ENCODE measurements around the gene NFASC. TPM values are rescaled to one million over a fixed set of nuclear protein-coding genes. Genes with fewer than 3 reads are reported as not detected.
A peak's percentile ranks its signal among the peaks of the same experiment; 100 is the strongest.

NFASC gene
- total and polyA plus RNA-seq, 7 experiments from 2014 or later, result 0.31 TPM; not detected in 6

GRCh38 chr1:204943495-204943894 is 72.8 kb downstream of the NFASC start:
- intact Hi-C loops (cut with micrococcal nuclease), result loop anchor here in 1 of 2 donors (5.0 kb wide), 1 partner anchor 376 kb away; no protein-coding TSS in a partner anchor
- Histone ChIP-seq H3K9me3 (ENCODE audit: control insufficient read depth in 2 of 3, low read length in 3 of 3) (no peaks in the 10 kb centered on the region), H3K36me3 (ENCODE audit: control insufficient read depth in 2 of 3, insufficient read depth in 3 of 3, low read length in 3 of 3) (no peaks in the 10 kb centered on the region), H3K27me3 (ENCODE audit: control insufficient read depth in 2 of 2, insufficient read depth in 2 of 2, low read length in 2 of 2) (peaks cover 0 to 3% of the 10 kb centered on the region in 2 donors), H3K4me3 (ENCODE audit: low read length) (no peak overlapping the region), H3K27ac (ENCODE audit: low read depth, low read length) (no peak overlapping the region), H3K4me1 (ENCODE audit: control insufficient read depth in 2 of 2, insufficient read depth in 2 of 2, low read length in 2 of 2) (no peaks in the 10 kb centered on the region)
- DNase-seq, result no peak
- no peak overlapping the region for H3K4me3 Mint-ChIP-seq
- H3K27ac Mint-ChIP-seq, result no peak overlapping the region
- H3K27me3 Mint-ChIP-seq, result peaks cover 0 to 25% (median 6%) of the 10 kb centered on the region in 5 donors
- CTCF ChIA-PET, result no interaction called here
- POLR2A ChIA-PET, result no interaction called here
- no peaks in the 10 kb centered on the region for H3K36me3 Mint-ChIP-seq
- ATAC-seq, result no peak
- peaks cover 0 to 6% (median 0%) of the 10 kb centered on the region in 7 donors for H3K4me1 Mint-ChIP-seq
- H3K9me3 Mint-ChIP-seq, result no peaks in the 10 kb centered on the region

DNA sequence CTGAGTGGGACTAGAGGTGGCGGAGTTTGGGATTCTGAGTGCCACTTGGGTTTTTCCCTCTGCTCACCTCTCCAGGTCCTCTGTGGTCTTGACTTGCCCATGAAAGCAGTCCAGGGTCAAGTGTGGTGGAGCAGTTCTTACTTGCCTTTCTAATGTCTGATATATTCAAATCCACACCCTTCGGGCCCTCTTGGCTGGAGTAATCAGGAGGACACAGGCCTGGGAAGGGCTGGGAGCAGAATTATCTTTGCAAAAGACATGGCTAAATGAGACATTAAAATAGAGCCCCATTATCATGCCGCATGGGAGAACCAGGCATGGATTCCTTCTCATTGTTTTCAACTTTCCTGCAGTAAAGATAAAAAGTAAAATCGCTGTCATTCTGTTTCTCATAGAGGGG is 74.0 kb downstream of the NFASC start:
- no peak for ATAC-seq
- intact Hi-C loops (cut with micrococcal nuclease), result loop anchor here in 1 of 2 donors (5.0 kb wide), 1 partner anchor 377 kb away; no protein-coding TSS in a partner anchor
- no peak overlapping the region for H3K4me3 ChIP-seq (ENCODE audit: low read length)

DNA sequence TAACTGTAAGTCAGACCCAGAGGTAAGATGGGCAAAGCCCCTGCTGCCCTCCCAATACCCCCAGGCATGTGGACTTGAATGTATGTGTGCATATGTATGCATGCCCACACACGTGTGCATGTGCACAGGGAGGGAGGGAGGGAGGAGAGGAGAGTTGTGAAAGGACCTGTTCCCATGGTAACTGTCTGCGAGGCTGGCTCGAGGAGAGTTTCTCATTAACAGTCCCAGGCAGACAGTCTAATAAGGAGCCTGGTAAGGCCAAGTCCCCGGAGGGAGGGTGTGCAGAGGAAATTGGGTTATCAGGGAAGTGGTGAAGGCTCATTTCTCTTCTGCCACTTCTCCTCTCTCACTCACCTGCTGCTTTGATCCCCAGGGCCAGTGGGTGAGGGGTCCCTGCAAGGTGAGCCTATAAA is 74.9 kb downstream of the NFASC start:
- Histone ChIP-seq H3K27ac (ENCODE audit: low read depth, low read length) (no peak overlapping the region), H3K9me3 (ENCODE audit: control insufficient read depth in 2 of 3, low read length in 3 of 3) (no peaks in the 10 kb centered on the region), H3K4me3 (ENCODE audit: low read length) (no peak overlapping the region), H3K27me3 (ENCODE audit: control insufficient read depth in 2 of 2, insufficient read depth in 2 of 2, low read length in 2 of 2) (peaks cover 0 to 3% of the 10 kb centered on the region in 2 donors), H3K36me3 (ENCODE audit: control insufficient read depth in 2 of 3, insufficient read depth in 3 of 3, low read length in 3 of 3) (no peaks in the 10 kb centered on the region), H3K4me1 (ENCODE audit: control insufficient read depth in 2 of 2, insufficient read depth in 2 of 2, low read length in 2 of 2) (no peaks in the 10 kb centered on the region)
- intact Hi-C loops (cut with micrococcal nuclease), result no loop called here
- POLR2A ChIA-PET, result no interaction called here
- no peaks in the 10 kb centered on the region for H3K36me3 Mint-ChIP-seq
- ATAC-seq, result no peak
- H3K4me3 Mint-ChIP-seq, result peak overlapping the region in 1 of 10 donors; percentile 45
- no peak overlapping the region for H3K27ac Mint-ChIP-seq
- H3K4me1 Mint-ChIP-seq, result peaks cover 0 to 6% (median 0%) of the 10 kb centered on the region in 7 donors
- peaks cover 0 to 2% (median 0%) of the 10 kb centered on the region in 11 donors for H3K9me3 Mint-ChIP-seq
- H3K27me3 Mint-ChIP-seq, result peaks cover 0 to 13% (median 6%) of the 10 kb centered on the region in 5 donors
- CTCF ChIA-PET, result no interaction called here
- DNase-seq, result no peak

More for the DNA sequence above, 74.0 kb downstream of the NFASC start:
- H3K27ac Mint-ChIP-seq, result no peak overlapping the region
- no peaks in the 10 kb centered on the region for H3K36me3 ChIP-seq (ENCODE audit: control insufficient read depth in 2 of 3, insufficient read depth in 3 of 3, low read length in 3 of 3)
- H3K27me3 ChIP-seq (ENCODE audit: control insufficient read depth in 2 of 2, insufficient read depth in 2 of 2, low read length in 2 of 2), result peaks cover 0 to 3% of the 10 kb centered on the region in 2 donors
- peaks cover 0 to 6% (median 0%) of the 10 kb centered on the region in 7 donors for H3K4me1 Mint-ChIP-seq
- no peaks in the 10 kb centered on the region for H3K9me3 ChIP-seq (ENCODE audit: control insufficient read depth in 2 of 3, low read length in 3 of 3)
- CTCF ChIA-PET, result no interaction called here
- H3K9me3 Mint-ChIP-seq, result peaks cover 0 to 2% (median 0%) of the 10 kb centered on the region in 11 donors
- POLR2A ChIA-PET, result no interaction called here
- no peak overlapping the region for H3K27ac ChIP-seq (ENCODE audit: low read depth, low read length)
- no peaks in the 10 kb centered on the region for H3K4me1 ChIP-seq (ENCODE audit: control insufficient read depth in 2 of 2, insufficient read depth in 2 of 2, low read length in 2 of 2)
- no peak for DNase-seq
- no peak overlapping the region for H3K4me3 Mint-ChIP-seq
- H3K36me3 Mint-ChIP-seq, result no peaks in the 10 kb centered on the region
- peaks cover 0 to 17% (median 6%) of the 10 kb centered on the region in 5 donors for H3K27me3 Mint-ChIP-seq

- Mint-ChIP-seq H3K4me3 (no peak overlapping the region), H3K4me1 (peaks cover 0 to 6% (median 0%) of the 10 kb centered on the region in 7 donors), H3K9me3 (peaks cover 0 to 2% (median 0%) of the 10 kb centered on the region in 11 donors), H3K27ac (no peak overlapping the region), H3K36me3 (no peaks in the 10 kb centered on the region), H3K27me3 (peaks cover 0 to 13% (median 9%) of the 10 kb centered on the region in 5 donors)
- Histone ChIP-seq H3K27ac (ENCODE audit: low read depth, low read length) (no peak overlapping the region), H3K27me3 (ENCODE audit: control insufficient read depth in 2 of 2, insufficient read depth in 2 of 2, low read length in 2 of 2) (peaks cover 0 to 3% of the 10 kb centered on the region in 2 donors), H3K36me3 (ENCODE audit: control insufficient read depth in 2 of 3, insufficient read depth in 3 of 3, low read length in 3 of 3) (no peaks in the 10 kb centered on the region), H3K4me3 (ENCODE audit: low read length) (no peak overlapping the region), H3K9me3 (ENCODE audit: control insufficient read depth in 2 of 3, low read length in 3 of 3) (no peaks in the 10 kb centered on the region), H3K4me1 (ENCODE audit: control insufficient read depth in 2 of 2, insufficient read depth in 2 of 2, low read length in 2 of 2) (no peaks in the 10 kb centered on the region)
- intact Hi-C loops (cut with micrococcal nuclease), result no loop called here
- DNase-seq, result no peak
- ChIA-PET POLR2A (no interaction called here), CTCF (no interaction called here)
- no peak for ATAC-seq
Observed at GRCh38 chr1:204946640-204947039, 76.0 kb downstream of the NFASC start.

GRCh38 chr1:204947338-204947737 is 76.7 kb downstream of the NFASC start:
- intact Hi-C loops (cut with micrococcal nuclease), result no loop called here
- H3K4me1 ChIP-seq (ENCODE audit: control insufficient read depth in 2 of 2, insufficient read depth in 2 of 2, low read length in 2 of 2), result no peaks in the 10 kb centered on the region
- ChIA-PET POLR2A (no interaction called here), CTCF (no interaction called here)
- no peak for DNase-seq
- no peak overlapping the region for H3K27ac ChIP-seq (ENCODE audit: low read depth, low read length)
- no peaks in the 10 kb centered on the region for H3K36me3 ChIP-seq (ENCODE audit: control insufficient read depth in 2 of 3, insufficient read depth in 3 of 3, low read length in 3 of 3)
- H3K27me3 Mint-ChIP-seq, result peaks cover 0 to 13% (median 11%) of the 10 kb centered on the region in 5 donors
- H3K4me1 Mint-ChIP-seq, result peaks cover 0 to 6% (median 0%) of the 10 kb centered on the region in 7 donors
- H3K27me3 ChIP-seq (ENCODE audit: control insufficient read depth in 2 of 2, insufficient read depth in 2 of 2, low read length in 2 of 2), result peaks cover 0 to 3% of the 10 kb centered on the region in 2 donors
- peaks cover 0 to 2% (median 0%) of the 10 kb centered on the region in 11 donors for H3K9me3 Mint-ChIP-seq
- H3K9me3 ChIP-seq (ENCODE audit: control insufficient read depth in 2 of 3, low read length in 3 of 3), result no peaks in the 10 kb centered on the region
- ATAC-seq, result no peak
- no peak overlapping the region for H3K4me3 ChIP-seq (ENCODE audit: low read length)
- H3K36me3 Mint-ChIP-seq, result no peaks in the 10 kb centered on the region
- H3K4me3 Mint-ChIP-seq, result peak overlapping the region in 1 of 10 donors; percentile 24
- H3K27ac Mint-ChIP-seq, result no peak overlapping the region

- no peak overlapping the region for H3K27ac ChIP-seq (ENCODE audit: low read depth, low read length)
- no peaks in the 10 kb centered on the region for H3K36me3 ChIP-seq (ENCODE audit: control insufficient read depth in 2 of 3, insufficient read depth in 3 of 3, low read length in 3 of 3)
- ATAC-seq (no peak), DNase-seq (no peak)
- Mint-ChIP-seq H3K4me3 (peak overlapping the region in 1 of 10 donors; percentile 24), H3K36me3 (no peaks in the 10 kb centered on the region), H3K4me1 (peaks cover 0 to 6% (median 0%) of the 10 kb centered on the region in 7 donors), H3K27me3 (peaks cover 0 to 13% (median 12%) of the 10 kb centered on the region in 5 donors), H3K27ac (no peak overlapping the region), H3K9me3 (peaks cover 0 to 2% (median 0%) of the 10 kb centered on the region in 11 donors)
- no peak overlapping the region for H3K4me3 ChIP-seq (ENCODE audit: low read length)
- ChIA-PET CTCF (no interaction called here), POLR2A (no interaction called here)
- no peaks in the 10 kb centered on the region for H3K9me3 ChIP-seq (ENCODE audit: control insufficient read depth in 2 of 3, low read length in 3 of 3)
- H3K4me1 ChIP-seq (ENCODE audit: control insufficient read depth in 2 of 2, insufficient read depth in 2 of 2, low read length in 2 of 2), result no peaks in the 10 kb centered on the region
- H3K27me3 ChIP-seq (ENCODE audit: control insufficient read depth in 2 of 2, insufficient read depth in 2 of 2, low read length in 2 of 2), result no peaks in the 10 kb centered on the region
- intact Hi-C loops (cut with micrococcal nuclease), result no loop called here
Observed at GRCh38 chr1:204947747-204948146, 77.1 kb downstream of the NFASC start.

- Mint-ChIP-seq H3K36me3 (no peaks in the 10 kb centered on the region), H3K4me1 (peaks cover 0 to 6% (median 0%) of the 10 kb centered on the region in 7 donors), H3K27ac (no peak overlapping the region), H3K27me3 (peaks cover 0 to 17% (median 5%) of the 10 kb centered on the region in 5 donors), H3K4me3 (no peak overlapping the region), H3K9me3 (peaks cover 0 to 2% (median 0%) of the 10 kb centered on the region in 11 donors)
- ATAC-seq, result no peak
- Histone ChIP-seq H3K36me3 (ENCODE audit: control insufficient read depth in 2 of 3, insufficient read depth in 3 of 3, low read length in 3 of 3) (no peaks in the 10 kb centered on the region), H3K4me1 (ENCODE audit: control insufficient read depth in 2 of 2, insufficient read depth in 2 of 2, low read length in 2 of 2) (no peaks in the 10 kb centered on the region), H3K9me3 (ENCODE audit: control insufficient read depth in 2 of 3, low read length in 3 of 3) (no peaks in the 10 kb centered on the region), H3K4me3 (ENCODE audit: low read length) (no peak overlapping the region), H3K27me3 (ENCODE audit: control insufficient read depth in 2 of 2, insufficient read depth in 2 of 2, low read length in 2 of 2) (no peaks in the 10 kb centered on the region), H3K27ac (ENCODE audit: low read depth, low read length) (no peak overlapping the region)
- no peak for DNase-seq
- ChIA-PET POLR2A (no interaction called here), CTCF (no interaction called here)
- intact Hi-C loops (cut with micrococcal nuclease), result no loop called here
Observed at GRCh38 chr1:204950353-204951001, 79.8 kb downstream of the NFASC start.
